WTC11 (cell line): ENCODE data around the gene DIABLO. TPM values are rescaled to one million over a fixed set of nuclear protein-coding genes. Genes with fewer than 3 reads are reported as not detected.

Experiments
- ATAC-seq: fragments of 200-7000 bp; cut with Tn5 transposase; 2 replicates; pipeline ENCODE4 v1.10.0; 2021; ENCODE audit warnings: mild to moderate bottlenecking, moderate library complexity
- CTCF ChIA-PET: fragments of 300-600 bp; sonication (Branson Sonifier 250); formaldehyde crosslinking; loops from one replicate; lab custom pipeline; 2021; ENCODE audit warnings: antibody characterized with exemption; lab: Charles Lee
- POLR2A ChIA-PET: fragments of 350-600 bp; sonication (Branson Sonifier 250); formaldehyde crosslinking; loops from one replicate; lab custom pipeline; 2021; ENCODE audit warnings: antibody characterized with exemption; lab: Charles Lee
- DNase-seq: peaks from one replicate; pipeline ENCODE4 v3.0.0; 2021; ENCODE audit warnings: low spot score
- H3K27ac Mint-ChIP-seq: 2 replicates; pipeline ENCODE4 v1.8.0; 2021; ENCODE audit warnings: mixed read lengths
- H3K27me3 Mint-ChIP-seq: 2 replicates; pipeline ENCODE4 v1.8.0; 2021; ENCODE audit warnings: low read depth, mild to moderate bottlenecking, moderate library complexity, mixed read lengths
- H3K36me3 Mint-ChIP-seq: 2 replicates; pipeline ENCODE4 v1.8.0; 2021; ENCODE audit warnings: mixed read lengths
- H3K4me1 Mint-ChIP-seq: 2 replicates; pipeline ENCODE4 v1.8.0; 2022; ENCODE audit warnings: mixed read lengths
- H3K4me3 Mint-ChIP-seq: 2 replicates; pipeline ENCODE4 v1.8.0; 2021; ENCODE audit warnings: mild to moderate bottlenecking, moderate library complexity, mixed read lengths
- H3K9me3 Mint-ChIP-seq: 2 replicates; pipeline ENCODE4 v1.8.0; 2021; ENCODE audit warnings: mixed read lengths
- CREB1 ChIP-seq: sonication (generic); formaldehyde crosslinking; IDR thresholded peaks from 2 replicates; pipeline ENCODE4 v1.8.0; 2023; ENCODE audit warnings: mild to moderate bottlenecking, missing genetic modification reagents
- EMX1 ChIP-seq: fragments of 250-450 bp; sonication (Bioruptor Pico); IDR thresholded peaks from 2 replicates; pipeline ENCODE4 v1.8.0; 2021; ENCODE audit warnings: mild to moderate bottlenecking
- GRHL2 ChIP-seq: fragments of 250-450 bp; sonication (Bioruptor Pico); IDR thresholded peaks from 2 replicates; pipeline ENCODE4 v1.8.0; 2022; ENCODE audit warnings: mild to moderate bottlenecking, moderate library complexity; ENCODE audit not compliant: insufficient replicate concordance, severe bottlenecking
- IRF2 ChIP-seq: sonication (generic); formaldehyde crosslinking; IDR thresholded peaks from 2 replicates; pipeline ENCODE4 v1.8.0; 2022; ENCODE audit warnings: low read depth, missing genetic modification reagents, borderline replicate concordance
- JUN ChIP-seq: sonication (generic); formaldehyde crosslinking; IDR thresholded peaks from 2 replicates; pipeline ENCODE4 v1.8.0; 2023; ENCODE audit warnings: mild to moderate bottlenecking, missing genetic modification reagents
- MXD4 ChIP-seq: fragments of 250-450 bp; sonication (Bioruptor Pico); IDR thresholded peaks from 2 replicates; pipeline ENCODE4 v1.8.0; 2021; ENCODE audit warnings: mild to moderate bottlenecking, moderate library complexity, borderline replicate concordance
- TEAD4 ChIP-seq: sonication (generic); formaldehyde crosslinking; IDR thresholded peaks from 2 replicates; pipeline ENCODE4 v1.8.0; 2022; ENCODE audit warnings: mild to moderate bottlenecking, missing genetic modification reagents
- ZNF232 ChIP-seq: sonication (generic); formaldehyde crosslinking; IDR thresholded peaks from 2 replicates; pipeline ENCODE4 v1.8.0; 2022; ENCODE audit warnings: mild to moderate bottlenecking, missing genetic modification reagents
- total RNA-seq: library from RNA; stranded (reverse); gene quantifications from 3 replicates; pipeline ENCODE4 v1.2.3, GENCODE V29; 2021
- TF ChIP-seq, protein P1 (sequence below): sonication (generic); formaldehyde crosslinking; IDR thresholded peaks from 2 replicates; pipeline ENCODE4 v1.8.0; 2023; ENCODE audit warnings: missing genetic modification reagents, mild to moderate bottlenecking, borderline replicate concordance
- TF ChIP-seq, protein P2 (sequence below): sonication (generic); formaldehyde crosslinking; IDR thresholded peaks from 2 replicates; pipeline ENCODE4 v1.8.1; 2022; ENCODE audit warnings: low read depth, mild to moderate bottlenecking, moderate library complexity, missing genetic modification reagents, borderline replicate concordance
- TF ChIP-seq, protein P3 (sequence below): sonication (generic); formaldehyde crosslinking; IDR thresholded peaks from 2 replicates; pipeline ENCODE4 v1.8.1; 2023; ENCODE audit warnings: mild to moderate bottlenecking, missing genetic modification reagents, borderline replicate concordance
- TF ChIP-seq, protein P4 (sequence below): fragments of 250-450 bp; sonication (Bioruptor Pico); IDR thresholded peaks from 2 replicates; pipeline ENCODE4 v2.1.2; 2022; ENCODE audit warnings: mild to moderate bottlenecking, moderate library complexity
- TF ChIP-seq, protein P5 (sequence below): sonication (generic); formaldehyde crosslinking; IDR thresholded peaks from 2 replicates; pipeline ENCODE4 v1.8.1; 2022; ENCODE audit warnings: low read depth, missing genetic modification reagents, borderline replicate concordance

DIABLO gene
- total RNA-seq, 1 experiment from 2014 or later: 61.7 TPM

DNA sequence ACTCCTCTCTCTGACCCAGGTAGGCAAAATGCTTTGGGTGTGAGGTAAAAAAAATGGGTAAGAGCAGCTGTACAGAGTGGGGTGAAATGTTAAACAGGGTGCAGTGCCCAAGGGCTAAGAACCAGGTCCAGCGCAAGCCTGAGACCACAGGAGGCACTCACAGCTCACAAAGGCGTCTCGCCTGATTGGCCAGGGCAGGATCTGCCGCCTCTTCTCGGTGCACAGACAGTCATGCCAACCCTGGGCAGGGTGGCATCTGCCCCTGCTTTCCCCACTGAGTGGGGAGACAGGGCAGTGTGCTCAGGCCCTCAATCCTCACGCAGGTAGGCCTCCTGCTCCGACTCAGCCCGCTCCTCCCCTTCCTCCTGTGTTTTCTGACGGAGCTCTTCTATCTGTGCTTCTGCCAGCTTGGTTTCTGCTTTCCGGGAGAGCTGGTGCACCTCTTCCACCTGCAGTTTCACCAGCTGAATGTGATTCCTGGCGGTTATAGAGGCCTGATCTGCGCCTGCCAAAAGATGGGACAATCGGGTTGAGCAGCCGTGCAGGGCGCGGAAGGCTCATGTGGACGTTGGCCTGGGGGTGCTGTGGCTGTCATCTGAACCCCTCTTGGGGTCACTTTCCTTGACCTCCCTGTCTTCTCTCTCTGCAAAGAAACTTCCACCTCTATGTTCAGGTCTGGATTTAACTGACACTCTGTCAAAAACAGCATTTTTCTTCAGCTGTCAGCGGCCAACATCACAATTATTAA lies 17.6 kb downstream of the DIABLO start:
- Mint-ChIP-seq H3K9me3 (no peaks in the 10 kb centered on the region), H3K36me3 (peaks cover 37% of the 10 kb centered on the region), H3K4me3 (no peak overlapping the region), H3K27me3 (peaks cover 25% of the 10 kb centered on the region), H3K27ac (peak overlapping the region; percentile 50), H3K4me1 (peaks cover 24% of the 10 kb centered on the region)
- no peak for DNase-seq
- ChIA-PET POLR2A (no interaction called here), CTCF (no interaction called here)
- no peak for TF ChIP-seq TEAD4 (CRISPR knock-in tag)
- TF ChIP-seq, protein P1, sequence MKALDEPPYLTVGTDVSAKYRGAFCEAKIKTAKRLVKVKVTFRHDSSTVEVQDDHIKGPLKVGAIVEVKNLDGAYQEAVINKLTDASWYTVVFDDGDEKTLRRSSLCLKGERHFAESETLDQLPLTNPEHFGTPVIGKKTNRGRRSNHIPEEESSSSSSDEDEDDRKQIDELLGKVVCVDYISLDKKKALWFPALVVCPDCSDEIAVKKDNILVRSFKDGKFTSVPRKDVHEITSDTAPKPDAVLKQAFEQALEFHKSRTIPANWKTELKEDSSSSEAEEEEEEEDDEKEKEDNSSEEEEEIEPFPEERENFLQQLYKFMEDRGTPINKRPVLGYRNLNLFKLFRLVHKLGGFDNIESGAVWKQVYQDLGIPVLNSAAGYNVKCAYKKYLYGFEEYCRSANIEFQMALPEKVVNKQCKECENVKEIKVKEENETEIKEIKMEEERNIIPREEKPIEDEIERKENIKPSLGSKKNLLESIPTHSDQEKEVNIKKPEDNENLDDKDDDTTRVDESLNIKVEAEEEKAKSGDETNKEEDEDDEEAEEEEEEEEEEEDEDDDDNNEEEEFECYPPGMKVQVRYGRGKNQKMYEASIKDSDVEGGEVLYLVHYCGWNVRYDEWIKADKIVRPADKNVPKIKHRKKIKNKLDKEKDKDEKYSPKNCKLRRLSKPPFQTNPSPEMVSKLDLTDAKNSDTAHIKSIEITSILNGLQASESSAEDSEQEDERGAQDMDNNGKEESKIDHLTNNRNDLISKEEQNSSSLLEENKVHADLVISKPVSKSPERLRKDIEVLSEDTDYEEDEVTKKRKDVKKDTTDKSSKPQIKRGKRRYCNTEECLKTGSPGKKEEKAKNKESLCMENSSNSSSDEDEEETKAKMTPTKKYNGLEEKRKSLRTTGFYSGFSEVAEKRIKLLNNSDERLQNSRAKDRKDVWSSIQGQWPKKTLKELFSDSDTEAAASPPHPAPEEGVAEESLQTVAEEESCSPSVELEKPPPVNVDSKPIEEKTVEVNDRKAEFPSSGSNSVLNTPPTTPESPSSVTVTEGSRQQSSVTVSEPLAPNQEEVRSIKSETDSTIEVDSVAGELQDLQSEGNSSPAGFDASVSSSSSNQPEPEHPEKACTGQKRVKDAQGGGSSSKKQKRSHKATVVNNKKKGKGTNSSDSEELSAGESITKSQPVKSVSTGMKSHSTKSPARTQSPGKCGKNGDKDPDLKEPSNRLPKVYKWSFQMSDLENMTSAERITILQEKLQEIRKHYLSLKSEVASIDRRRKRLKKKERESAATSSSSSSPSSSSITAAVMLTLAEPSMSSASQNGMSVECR (CRISPR knock-in tag): no peak
- ATAC-seq: no peak

DNA sequence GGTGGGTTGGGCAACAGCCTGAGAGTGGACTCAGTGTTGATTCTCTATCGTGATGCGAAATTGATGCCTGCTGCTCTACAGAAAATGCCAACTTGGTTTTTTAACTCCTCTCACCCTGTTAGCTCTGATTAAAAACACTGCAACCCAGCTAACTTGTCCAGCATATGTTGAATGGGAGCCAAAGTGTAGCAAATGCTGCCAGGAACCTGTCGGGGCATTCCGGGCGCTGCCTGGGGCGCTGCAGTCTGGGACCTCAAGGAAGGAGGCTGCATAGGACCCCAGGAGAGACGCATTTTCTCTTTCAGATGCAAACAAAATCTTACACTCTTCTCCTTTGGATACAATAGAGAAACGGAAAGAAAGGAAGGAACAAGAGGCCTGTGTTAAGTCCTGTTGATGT lies 18.5 kb downstream of the DIABLO start:
- CTCF ChIA-PET: no interaction called here
- H3K4me3 Mint-ChIP-seq: no peak overlapping the region
- POLR2A ChIA-PET: interaction anchor here (0.6 kb wide), 1 partner anchor 11 kb away, joined by 3 read pairs; no protein-coding TSS in a partner anchor
- H3K27ac Mint-ChIP-seq: peak overlapping the region; percentile 48
- H3K9me3 Mint-ChIP-seq: no peaks in the 10 kb centered on the region
- H3K36me3 Mint-ChIP-seq: peaks cover 34% of the 10 kb centered on the region
- DNase-seq: no peak
- H3K27me3 Mint-ChIP-seq: peaks cover 34% of the 10 kb centered on the region
- peaks cover 24% of the 10 kb centered on the region for H3K4me1 Mint-ChIP-seq
- TF ChIP-seq, protein P2, sequence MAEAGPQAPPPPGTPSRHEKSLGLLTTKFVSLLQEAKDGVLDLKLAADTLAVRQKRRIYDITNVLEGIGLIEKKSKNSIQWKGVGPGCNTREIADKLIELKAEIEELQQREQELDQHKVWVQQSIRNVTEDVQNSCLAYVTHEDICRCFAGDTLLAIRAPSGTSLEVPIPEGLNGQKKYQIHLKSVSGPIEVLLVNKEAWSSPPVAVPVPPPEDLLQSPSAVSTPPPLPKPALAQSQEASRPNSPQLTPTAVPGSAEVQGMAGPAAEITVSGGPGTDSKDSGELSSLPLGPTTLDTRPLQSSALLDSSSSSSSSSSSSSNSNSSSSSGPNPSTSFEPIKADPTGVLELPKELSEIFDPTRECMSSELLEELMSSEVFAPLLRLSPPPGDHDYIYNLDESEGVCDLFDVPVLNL: no peak
- TF ChIP-seq JUN (CRISPR knock-in tag) (no peak), EMX1 (CRISPR knock-in tag) (no peak), GRHL2 (CRISPR knock-in tag) (no peak), CREB1 (CRISPR knock-in tag) (no peak), MXD4 (CRISPR knock-in tag) (no peak)
- TF ChIP-seq, protein P3, sequence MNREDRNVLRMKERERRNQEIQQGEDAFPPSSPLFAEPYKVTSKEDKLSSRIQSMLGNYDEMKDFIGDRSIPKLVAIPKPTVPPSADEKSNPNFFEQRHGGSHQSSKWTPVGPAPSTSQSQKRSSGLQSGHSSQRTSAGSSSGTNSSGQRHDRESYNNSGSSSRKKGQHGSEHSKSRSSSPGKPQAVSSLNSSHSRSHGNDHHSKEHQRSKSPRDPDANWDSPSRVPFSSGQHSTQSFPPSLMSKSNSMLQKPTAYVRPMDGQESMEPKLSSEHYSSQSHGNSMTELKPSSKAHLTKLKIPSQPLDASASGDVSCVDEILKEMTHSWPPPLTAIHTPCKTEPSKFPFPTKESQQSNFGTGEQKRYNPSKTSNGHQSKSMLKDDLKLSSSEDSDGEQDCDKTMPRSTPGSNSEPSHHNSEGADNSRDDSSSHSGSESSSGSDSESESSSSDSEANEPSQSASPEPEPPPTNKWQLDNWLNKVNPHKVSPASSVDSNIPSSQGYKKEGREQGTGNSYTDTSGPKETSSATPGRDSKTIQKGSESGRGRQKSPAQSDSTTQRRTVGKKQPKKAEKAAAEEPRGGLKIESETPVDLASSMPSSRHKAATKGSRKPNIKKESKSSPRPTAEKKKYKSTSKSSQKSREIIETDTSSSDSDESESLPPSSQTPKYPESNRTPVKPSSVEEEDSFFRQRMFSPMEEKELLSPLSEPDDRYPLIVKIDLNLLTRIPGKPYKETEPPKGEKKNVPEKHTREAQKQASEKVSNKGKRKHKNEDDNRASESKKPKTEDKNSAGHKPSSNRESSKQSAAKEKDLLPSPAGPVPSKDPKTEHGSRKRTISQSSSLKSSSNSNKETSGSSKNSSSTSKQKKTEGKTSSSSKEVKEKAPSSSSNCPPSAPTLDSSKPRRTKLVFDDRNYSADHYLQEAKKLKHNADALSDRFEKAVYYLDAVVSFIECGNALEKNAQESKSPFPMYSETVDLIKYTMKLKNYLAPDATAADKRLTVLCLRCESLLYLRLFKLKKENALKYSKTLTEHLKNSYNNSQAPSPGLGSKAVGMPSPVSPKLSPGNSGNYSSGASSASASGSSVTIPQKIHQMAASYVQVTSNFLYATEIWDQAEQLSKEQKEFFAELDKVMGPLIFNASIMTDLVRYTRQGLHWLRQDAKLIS: no peak
- no peak for ATAC-seq

DNA sequence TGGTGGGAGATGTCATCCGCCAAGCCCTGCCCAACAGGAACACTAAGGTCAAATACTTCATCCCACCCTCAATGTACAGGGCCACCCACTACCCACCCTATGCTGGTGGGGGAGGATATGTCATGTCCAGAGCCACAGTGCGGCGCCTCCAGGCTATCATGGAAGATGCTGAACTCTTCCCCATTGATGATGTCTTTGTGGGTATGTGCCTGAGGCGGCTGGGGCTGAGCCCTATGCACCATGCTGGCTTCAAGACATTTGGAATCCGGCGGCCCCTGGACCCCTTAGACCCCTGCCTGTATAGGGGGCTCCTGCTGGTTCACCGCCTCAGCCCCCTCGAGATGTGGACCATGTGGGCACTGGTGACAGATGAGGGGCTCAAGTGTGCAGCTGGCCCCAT lies 18.9 kb downstream of the DIABLO start:
- Mint-ChIP-seq H3K9me3 (no peaks in the 10 kb centered on the region), H3K36me3 (peaks cover 30% of the 10 kb centered on the region), H3K4me3 (no peak overlapping the region), H3K27me3 (peaks cover 37% of the 10 kb centered on the region), H3K27ac (no peak overlapping the region), H3K4me1 (peaks cover 24% of the 10 kb centered on the region)
- ChIA-PET CTCF (no interaction called here), POLR2A (interaction anchor here (0.6 kb wide), 1 partner anchor 11 kb away, joined by 3 read pairs; no protein-coding TSS in a partner anchor)
- DNase-seq (no peak), ATAC-seq (no peak)
- TF ChIP-seq, protein P4, sequence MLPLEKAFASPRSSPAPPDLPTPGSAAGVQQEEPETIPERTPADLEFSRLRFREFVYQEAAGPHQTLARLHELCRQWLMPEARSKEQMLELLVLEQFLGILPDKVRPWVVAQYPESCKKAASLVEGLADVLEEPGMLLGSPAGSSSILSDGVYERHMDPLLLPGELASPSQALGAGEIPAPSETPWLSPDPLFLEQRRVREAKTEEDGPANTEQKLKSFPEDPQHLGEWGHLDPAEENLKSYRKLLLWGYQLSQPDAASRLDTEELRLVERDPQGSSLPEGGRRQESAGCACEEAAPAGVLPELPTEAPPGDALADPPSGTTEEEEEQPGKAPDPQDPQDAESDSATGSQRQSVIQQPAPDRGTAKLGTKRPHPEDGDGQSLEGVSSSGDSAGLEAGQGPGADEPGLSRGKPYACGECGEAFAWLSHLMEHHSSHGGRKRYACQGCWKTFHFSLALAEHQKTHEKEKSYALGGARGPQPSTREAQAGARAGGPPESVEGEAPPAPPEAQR: no peak
- TF ChIP-seq IRF2 (CRISPR knock-in tag) (no peak), CREB1 (CRISPR knock-in tag) (no peak), ZNF232 (CRISPR knock-in tag) (no peak)
- TF ChIP-seq, protein P1 (CRISPR knock-in tag): no peak
- TF ChIP-seq, protein P5, sequence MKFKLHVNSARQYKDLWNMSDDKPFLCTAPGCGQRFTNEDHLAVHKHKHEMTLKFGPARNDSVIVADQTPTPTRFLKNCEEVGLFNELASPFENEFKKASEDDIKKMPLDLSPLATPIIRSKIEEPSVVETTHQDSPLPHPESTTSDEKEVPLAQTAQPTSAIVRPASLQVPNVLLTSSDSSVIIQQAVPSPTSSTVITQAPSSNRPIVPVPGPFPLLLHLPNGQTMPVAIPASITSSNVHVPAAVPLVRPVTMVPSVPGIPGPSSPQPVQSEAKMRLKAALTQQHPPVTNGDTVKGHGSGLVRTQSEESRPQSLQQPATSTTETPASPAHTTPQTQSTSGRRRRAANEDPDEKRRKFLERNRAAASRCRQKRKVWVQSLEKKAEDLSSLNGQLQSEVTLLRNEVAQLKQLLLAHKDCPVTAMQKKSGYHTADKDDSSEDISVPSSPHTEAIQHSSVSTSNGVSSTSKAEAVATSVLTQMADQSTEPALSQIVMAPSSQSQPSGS: no peak
